Measurements from ENCODE around the gene THY1.

The THY1 gene

GRCh38 chr11:119370486-119371046 is 52.4 kb downstream of the THY1 start:
- DNase-seq (ENCODE audit: low spot score): no peak

- no peak for DNase-seq (ENCODE audit: low spot score)
Measured at GRCh38 chr11:119369132-119369925, 53.6 kb downstream of the THY1 start.

GRCh38 chr11:119368121-119369034 is 54.6 kb downstream of the THY1 start:
- no peak for DNase-seq (ENCODE audit: low spot score)

GRCh38 chr11:119367661-119368120 is 55.3 kb downstream of the THY1 start:
- DNase-seq (ENCODE audit: low spot score): no peak

Data from kidney capillary endothelial cell (primary cell).